ENCODE results near the gene GJA3. TPM values are rescaled to one million over a fixed set of nuclear protein-coding genes. Genes with fewer than 3 reads are reported as not detected.
A peak's percentile ranks its signal among the peaks of the same experiment; 100 is the strongest.

The GJA3 gene
- total and polyA plus RNA-seq, 8 donors: 0.03 to 0.40 (median 0.08) TPM

GRCh38 chr13:20177049-20177831 lies 16.4 kb upstream of the GJA3 start:
- DNase-seq: peak in 1 of 6 donors; percentile 67
- peaks cover 0 to 7% (median 4%) of the 10 kb centered on the region in 4 donors for H3K27me3 ChIP-seq
- H3K4me3 ChIP-seq: peak overlapping the region in 1 of 4 donors; percentile 24
- ATAC-seq: no peak
- intact Hi-C loops (cut with DNase I): no loop called here
- H3K9me3 ChIP-seq: no peaks in the 10 kb centered on the region
- no peak overlapping the region for H3K27ac ChIP-seq
- TF ChIP-seq CTCF (IDR thresholded peaks at IDR 0.05): no peak
- FAIRE-seq: no peak
- WGBS, 2 donors: 31 to 39% methylated on average over 50 to 67 of the region's 67 CpGs
- H3K36me3 ChIP-seq: no peaks in the 10 kb centered on the region
- H3K4me1 ChIP-seq: no peaks in the 10 kb centered on the region

- no peak overlapping the region for H3K27ac ChIP-seq
- intact Hi-C loops (cut with DNase I): no loop called here
- peak in 1 of 4 donors; percentile 18 for ATAC-seq
- no peak overlapping the region for H3K4me3 ChIP-seq
- peaks cover 0 to 7% (median 3%) of the 10 kb centered on the region in 4 donors for H3K27me3 ChIP-seq
- H3K4me1 ChIP-seq: no peaks in the 10 kb centered on the region
- no peaks in the 10 kb centered on the region for H3K36me3 ChIP-seq
- no peak for DNase-seq
- H3K9me3 ChIP-seq: no peaks in the 10 kb centered on the region
- WGBS, 2 donors: 66 to 75% methylated on average over 14 of the region's 14 CpGs
- no peak for FAIRE-seq
- no peak for TF ChIP-seq CTCF (IDR thresholded peaks at IDR 0.05)
These were observed 15.2 kb upstream of the GJA3 start for GRCh38 chr13:20175907-20176652.

GRCh38 chr13:20175406-20175794 lies 14.5 kb upstream of the GJA3 start:
- 68 to 81% methylated on average over 3 of the region's 3 CpGs for WGBS, 2 donors
- Histone ChIP-seq H3K4me1 (no peaks in the 10 kb centered on the region), H3K27me3 (peaks cover 0 to 7% (median 3%) of the 10 kb centered on the region in 4 donors), H3K9me3 (no peaks in the 10 kb centered on the region), H3K27ac (peak overlapping the region in 1 of 4 donors; percentile 39), H3K4me3 (peak overlapping the region in 1 of 4 donors; percentile 11), H3K36me3 (no peaks in the 10 kb centered on the region)
- DNase-seq (no peak), FAIRE-seq (no peak), ATAC-seq (no peak)
- intact Hi-C loops (cut with DNase I): no loop called here
- TF ChIP-seq CTCF (IDR thresholded peaks at IDR 0.05): no peak

GRCh38 chr13:20174656-20175405 lies 14.0 kb upstream of the GJA3 start:
- FAIRE-seq (no peak), DNase-seq (peak; percentile 36 to 65 (median 52)), ATAC-seq (peak; percentile 71 to 91 (median 88))
- Histone ChIP-seq H3K4me1 (no peaks in the 10 kb centered on the region), H3K4me3 (peak overlapping the region in 1 of 4 donors; percentile 11), H3K36me3 (no peaks in the 10 kb centered on the region), H3K27ac (peak overlapping the region in 1 of 4 donors; percentile 39), H3K9me3 (no peaks in the 10 kb centered on the region), H3K27me3 (peaks cover 0 to 7% (median 3%) of the 10 kb centered on the region in 4 donors)
- 40 to 47% methylated on average over 22 of the region's 22 CpGs for WGBS, 2 donors
- intact Hi-C loops (cut with DNase I): no loop called here
- no peak for TF ChIP-seq CTCF (IDR thresholded peaks at IDR 0.05)

Data from pancreas (tissue), 10 donors.